ENCODE measurements around the gene TBCB.
"Not testable (repeated sequence)": the region's sequence is repeated elsewhere in the genome, so short reads cannot be mapped to it uniquely, and the experiment has no call there.

GRCh38 chr19:36131221-36131620 is 16.0 kb downstream of the TBCB start:
- not testable (repeated sequence) for TF ChIP-seq CTCF (tag by site-specific recombination; IDR thresholded peaks at IDR 0.05); ZBTB21 (tag by site-specific recombination; IDR thresholded peaks at IDR 0.05); ZNF660 (tag by site-specific recombination; IDR thresholded peaks at IDR 0.05); ZFP41 (tag by site-specific recombination; IDR thresholded peaks at IDR 0.05; ENCODE audit: borderline replicate concordance); ZNF223 (tag by site-specific recombination; IDR thresholded peaks at IDR 0.05); ZNF280C (tag by site-specific recombination; IDR thresholded peaks at IDR 0.05); ZFP69B (tag by site-specific recombination; IDR thresholded peaks at IDR 0.05); ZNF544 (tag by site-specific recombination; IDR thresholded peaks at IDR 0.05); REST (tag by site-specific recombination; IDR thresholded peaks at IDR 0.05); ZNF521 (tag by site-specific recombination; IDR thresholded peaks at IDR 0.05); PBX3 (CRISPR knock-in tag; IDR thresholded peaks at IDR 0.05); ZEB2 (tag by site-specific recombination; IDR thresholded peaks at IDR 0.05); ZNF704 (tag by site-specific recombination; IDR thresholded peaks at IDR 0.05); ZNF24 (tag by site-specific recombination; IDR thresholded peaks at IDR 0.05)

Measured in HEK293 (cell line).